Calu3 (cell line): ENCODE measurements around the gene SLC25A34. TPM values are rescaled to one million over a fixed set of nuclear protein-coding genes. Genes with fewer than 3 reads are reported as not detected.

Experiments used
- BruUV-seq: library from RNA; stranded (reverse); fragments of 400-500 nt; replicated peaks from 2 replicates; lab custom pipeline; 2021; lab: Mats Ljungman, UMichigan
- CTCF ChIA-PET: fragments of 300-600 bp; sonication (Branson Sonifier 250); formaldehyde crosslinking; loops from one replicate; lab custom pipeline; 2022; ENCODE audit warnings: antibody characterized with exemption; lab: Charles Lee
- DNase-seq: peaks from one replicate; pipeline ENCODE4 v3.0.0; 2022
- H3K27ac Mint-ChIP-seq: one replicate; pipeline ENCODE4 v1.8.0; 2022; ENCODE audit warnings: mixed read lengths; ENCODE audit not compliant: unreplicated experiment
- H3K27me3 Mint-ChIP-seq: one replicate; pipeline ENCODE4 v1.8.0; 2022; ENCODE audit warnings: mixed read lengths; ENCODE audit not compliant: unreplicated experiment
- H3K36me3 Mint-ChIP-seq: one replicate; pipeline ENCODE4 v1.8.0; 2022; ENCODE audit warnings: mild to moderate bottlenecking, moderate library complexity, mixed read lengths; ENCODE audit not compliant: insufficient read depth, unreplicated experiment
- H3K4me1 Mint-ChIP-seq: one replicate; pipeline ENCODE4 v1.8.0; 2022; ENCODE audit warnings: mild to moderate bottlenecking, low read depth, mixed read lengths; ENCODE audit not compliant: unreplicated experiment
- H3K4me3 Mint-ChIP-seq: one replicate; pipeline ENCODE4 v1.8.0; 2022; ENCODE audit warnings: mild to moderate bottlenecking, low read depth, moderate library complexity, mixed read lengths; ENCODE audit not compliant: unreplicated experiment
- H3K9me3 Mint-ChIP-seq: one replicate; pipeline ENCODE4 v1.8.0; 2022; ENCODE audit warnings: low read depth, mixed read lengths; ENCODE audit not compliant: unreplicated experiment
- intact Hi-C: fragments of 100-400 bp; cut with micrococcal nuclease; formaldehyde crosslinking; loops from one replicate; pipeline ENCODE4 v1.10.0; 2022; ENCODE audit not compliant: unreplicated experiment
- total RNA-seq: library from RNA; stranded (reverse); gene quantifications from 2 replicates; pipeline ENCODE4 v1.2.3, GENCODE V29; 2022
- TF ChIP-seq, protein P1 (sequence below): fragments of 200-600 bp; IDR thresholded peaks from one replicate; pipeline ENCODE4 v1.8.0; 2022; ENCODE audit warnings: antibody characterized with exemption; ENCODE audit not compliant: unreplicated experiment

The SLC25A34 gene
- total RNA-seq, 1 experiment from 2014 or later: 0.68 TPM

GRCh38 chr1:15748690-15749398 is 12.8 kb downstream of the SLC25A34 start:
- Mint-ChIP-seq H3K36me3 (no peaks in the 10 kb centered on the region), H3K27me3 (no peaks in the 10 kb centered on the region), H3K9me3 (no peaks in the 10 kb centered on the region), H3K4me3 (no peak overlapping the region), H3K4me1 (no peaks in the 10 kb centered on the region), H3K27ac (no peak overlapping the region)
- DNase-seq: no peak
- intact Hi-C loops: no loop called here
- CTCF ChIA-PET: no interaction called here
- no TSS peak for BruUV-seq
- TF ChIP-seq, protein P1, sequence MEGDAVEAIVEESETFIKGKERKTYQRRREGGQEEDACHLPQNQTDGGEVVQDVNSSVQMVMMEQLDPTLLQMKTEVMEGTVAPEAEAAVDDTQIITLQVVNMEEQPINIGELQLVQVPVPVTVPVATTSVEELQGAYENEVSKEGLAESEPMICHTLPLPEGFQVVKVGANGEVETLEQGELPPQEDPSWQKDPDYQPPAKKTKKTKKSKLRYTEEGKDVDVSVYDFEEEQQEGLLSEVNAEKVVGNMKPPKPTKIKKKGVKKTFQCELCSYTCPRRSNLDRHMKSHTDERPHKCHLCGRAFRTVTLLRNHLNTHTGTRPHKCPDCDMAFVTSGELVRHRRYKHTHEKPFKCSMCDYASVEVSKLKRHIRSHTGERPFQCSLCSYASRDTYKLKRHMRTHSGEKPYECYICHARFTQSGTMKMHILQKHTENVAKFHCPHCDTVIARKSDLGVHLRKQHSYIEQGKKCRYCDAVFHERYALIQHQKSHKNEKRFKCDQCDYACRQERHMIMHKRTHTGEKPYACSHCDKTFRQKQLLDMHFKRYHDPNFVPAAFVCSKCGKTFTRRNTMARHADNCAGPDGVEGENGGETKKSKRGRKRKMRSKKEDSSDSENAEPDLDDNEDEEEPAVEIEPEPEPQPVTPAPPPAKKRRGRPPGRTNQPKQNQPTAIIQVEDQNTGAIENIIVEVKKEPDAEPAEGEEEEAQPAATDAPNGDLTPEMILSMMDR: no peak

GRCh38 chr1:15749399-15750291 is 13.6 kb downstream of the SLC25A34 start:
- no peak overlapping the region for H3K4me3 Mint-ChIP-seq
- H3K36me3 Mint-ChIP-seq: no peaks in the 10 kb centered on the region
- H3K4me1 Mint-ChIP-seq: no peaks in the 10 kb centered on the region
- TF ChIP-seq, protein P1: no peak
- CTCF ChIA-PET: no interaction called here
- no peak overlapping the region for H3K27ac Mint-ChIP-seq
- intact Hi-C loops: no loop called here
- no TSS peak for BruUV-seq
- H3K9me3 Mint-ChIP-seq: no peaks in the 10 kb centered on the region
- H3K27me3 Mint-ChIP-seq: no peaks in the 10 kb centered on the region
- no peak for DNase-seq

GRCh38 chr1:15750924-15751323 is 14.9 kb downstream of the SLC25A34 start:
- intact Hi-C loops: no loop called here
- Mint-ChIP-seq H3K27me3 (no peaks in the 10 kb centered on the region), H3K4me1 (peaks cover 3% of the 10 kb centered on the region), H3K4me3 (no peak overlapping the region), H3K27ac (no peak overlapping the region), H3K36me3 (no peaks in the 10 kb centered on the region), H3K9me3 (no peaks in the 10 kb centered on the region)
- BruUV-seq: no TSS peak
- DNase-seq: no peak
- CTCF ChIA-PET: no interaction called here
- TF ChIP-seq, protein P1: no peak

- TF ChIP-seq, protein P1: no peak
- Mint-ChIP-seq H3K9me3 (no peaks in the 10 kb centered on the region), H3K36me3 (peaks cover 7% of the 10 kb centered on the region), H3K4me3 (no peak overlapping the region), H3K4me1 (peaks cover 9% of the 10 kb centered on the region), H3K27ac (no peak overlapping the region), H3K27me3 (no peaks in the 10 kb centered on the region)
- intact Hi-C loops: no loop called here
- BruUV-seq: no TSS peak
- CTCF ChIA-PET: no interaction called here
- no peak for DNase-seq
These were observed 15.7 kb downstream of the SLC25A34 start for GRCh38 chr1:15751717-15752116.
